CD1c-positive myeloid dendritic cell (primary cell): Measurements from ENCODE around the gene ARMC9.
"Not testable (repeated sequence)": the region's sequence is repeated elsewhere in the genome, so short reads cannot be mapped to it uniquely, and the experiment has no call there.

Source experiments
- DNase-seq: peaks from one replicate; pipeline ENCODE4 v3.0.0-alpha.2; 2016; ENCODE audit errors: extremely low spot score

ARMC9 gene

GRCh38 chr2:231361701-231362554, 163.5 kb downstream of the ARMC9 start:
- DNase-seq: peak; percentile 70

- peak; percentile 35 for DNase-seq
Observed at GRCh38 chr2:231362555-231363184, 164.2 kb downstream of the ARMC9 start.

- DNase-seq: no peak
Observed at GRCh38 chr2:231364061-231364460, 165.6 kb downstream of the ARMC9 start.

- peak; percentile 26 for DNase-seq
Observed at GRCh38 chr2:231364961-231365810, 166.8 kb downstream of the ARMC9 start.

GRCh38 chr2:231367178-231367577, 168.7 kb downstream of the ARMC9 start:
- no peak for DNase-seq

- no peak for DNase-seq
Observed at GRCh38 chr2:231369580-231370428, 171.4 kb downstream of the ARMC9 start.

GRCh38 chr2:231370429-231370748, 172.0 kb downstream of the ARMC9 start:
- no peak for DNase-seq

- no peak for DNase-seq
Observed at GRCh38 chr2:231370749-231371429, 172.5 kb downstream of the ARMC9 start.

GRCh38 chr2:231371430-231372054, 173.1 kb downstream of the ARMC9 start:
- no peak for DNase-seq

GRCh38 chr2:231372326-231372725, 173.9 kb downstream of the ARMC9 start:
- no peak for DNase-seq

- no peak for DNase-seq
Observed at GRCh38 chr2:231373184-231373583, 174.8 kb downstream of the ARMC9 start.

- DNase-seq: no peak
Observed at GRCh38 chr2:231373786-231374349, 175.4 kb downstream of the ARMC9 start.

GRCh38 chr2:231374771-231375170, 176.3 kb downstream of the ARMC9 start:
- no peak for DNase-seq

- DNase-seq: not testable (repeated sequence)
Observed at GRCh38 chr2:231375994-231376615, 177.7 kb downstream of the ARMC9 start.

- no peak for DNase-seq
Observed at GRCh38 chr2:231376857-231377256, 178.4 kb downstream of the ARMC9 start.

- DNase-seq: no peak
Observed at GRCh38 chr2:231378026-231378722, 179.7 kb downstream of the ARMC9 start.

- no peak for DNase-seq
Observed at GRCh38 chr2:231379266-231380215, 181.1 kb downstream of the ARMC9 start.

GRCh38 chr2:231380307-231380706, 181.9 kb downstream of the ARMC9 start:
- no peak for DNase-seq
